B cell (primary cell): ENCODE data around the gene KLK2. TPM values are rescaled to one million over a fixed set of nuclear protein-coding genes. Genes with fewer than 3 reads are reported as not detected.
A peak's percentile ranks its signal among the peaks of the same experiment; 100 is the strongest.

ENCODE experiments used
- ATAC-seq: fragments of 200-7000 bp; cut with Tn5 transposase; one replicate; pipeline ENCODE4 v1.10.0; 2021; ENCODE audit warnings: low read depth, mild to moderate bottlenecking, moderate number of reproducible peaks, moderate library complexity
- CTCF ChIA-PET: fragments of 350-600 bp; sonication (Branson Sonifier 250); formaldehyde crosslinking; loops from one replicate; lab custom pipeline; 2021; ENCODE audit warnings: antibody characterized with exemption, inconsistent platforms; lab: Charles Lee
- POLR2A ChIA-PET: fragments of 350-600 bp; sonication (Branson Sonifier 250); formaldehyde crosslinking; loops from one replicate; lab custom pipeline; 2021; ENCODE audit warnings: antibody characterized with exemption; lab: Charles Lee
- DNase-seq: peaks from one replicate; pipeline ENCODE4 v3.0.0; 2013
- H2AFZ ChIP-seq: 2 replicates; pipeline ENCODE4 v1.6.1; 2012; ENCODE audit warnings: mild to moderate bottlenecking, low read depth, low read length; ENCODE audit not compliant: insufficient read depth, poor library complexity, severe bottlenecking
- H3K27ac ChIP-seq, 2 donors: 1 replicate in 1 of 2; 2 replicates in 1 of 2; pipeline ENCODE4 v1.5.1; 2012 to 2013; ENCODE audit warnings: low read length in 2 of 2, mild to moderate bottlenecking in 2 of 2, moderate library complexity in 1 of 2
- H3K27me3 ChIP-seq, 4 experiments: fragments of 200-600 bp in 1 of 4; sonication (generic) in 1 of 4; replicated peaks in 1 of 4; 1 replicate in 2 of 4; 2 replicates in 2 of 4; pipeline versions ENCODE4 v1.6.1 to v1.7.0; 2013 to 2016; ENCODE audit warnings: low read length in 3 of 4, mild to moderate bottlenecking in 2 of 4, mixed read lengths in 1 of 4, moderate library complexity in 1 of 4; ENCODE audit not compliant: insufficient read depth in 4 of 4, control insufficient read depth in 3 of 4; ENCODE audit errors: control extremely low read depth in 1 of 4
- H3K36me3 ChIP-seq, 2 experiments: replicated peaks in 1 of 2; 1 replicate in 1 of 2; 2 replicates in 1 of 2; pipeline versions ENCODE4 v1.6.1 to v1.7.1; 2013; ENCODE audit warnings: low read length in 1 of 2; ENCODE audit not compliant: insufficient read depth in 2 of 2, control insufficient read depth in 1 of 2; ENCODE audit errors: control extremely low read depth in 1 of 2, extremely low read depth in 1 of 2
- H3K4me1 ChIP-seq, 2 donors: fragments of 200-600 bp in 1 of 2; sonication (generic) in 1 of 2; 1 replicate in 1 of 2; 2 replicates in 1 of 2; pipeline versions ENCODE4 v1.5.1 to v1.6.1; 2013 to 2017; ENCODE audit warnings: low read length in 2 of 2; ENCODE audit not compliant: control insufficient read depth in 2 of 2, insufficient read depth in 2 of 2
- H3K4me2 ChIP-seq: replicated peaks from 2 replicates; pipeline ENCODE3; 2012; ENCODE audit warnings: mild to moderate bottlenecking, low read depth, low read length; ENCODE audit not compliant: poor library complexity, severe bottlenecking
- H3K4me3 ChIP-seq, 5 experiments: fragments of 200-600 bp in 1 of 5; sonication (generic) in 1 of 5; 1 replicate in 3 of 5; 2 replicates in 2 of 5; pipeline versions ENCODE4 v1.5.1 to v1.7.0; 2011 to 2016; ENCODE audit warnings: low read length in 4 of 5, mild to moderate bottlenecking in 4 of 5, low read depth in 2 of 5, control low read depth in 1 of 5, moderate library complexity in 1 of 5; ENCODE audit not compliant: insufficient read depth in 1 of 5; ENCODE audit errors: control extremely low read depth in 1 of 5, extremely low read depth in 1 of 5
- H3K79me2 ChIP-seq: fragments of 200-600 bp; sonication (generic); one replicate; pipeline ENCODE4 v1.6.0; 2016; ENCODE audit warnings: low read length; ENCODE audit not compliant: control insufficient read depth, insufficient read depth
- H3K9ac ChIP-seq: fragments of 200-600 bp; sonication (generic); 2 replicates; pipeline ENCODE4 v1.6.1; 2017; ENCODE audit warnings: mild to moderate bottlenecking, low read length, moderate library complexity
- H3K9me3 ChIP-seq, 3 donors: one replicate each; pipeline versions ENCODE4 v1.6.1 to v1.7.1; 2013; ENCODE audit warnings: low read length in 2 of 3; ENCODE audit not compliant: control insufficient read depth in 2 of 3, insufficient read depth in 1 of 3; ENCODE audit errors: control extremely low read depth in 1 of 3
- H4K20me1 ChIP-seq: 2 replicates; pipeline ENCODE4 v1.6.0; 2012; ENCODE audit warnings: mild to moderate bottlenecking, low read length; ENCODE audit not compliant: insufficient read depth, control insufficient read depth, poor library complexity, severe bottlenecking
- H3K27ac Mint-ChIP-seq: one replicate; pipeline ENCODE4 v1.8.0; 2021; ENCODE audit warnings: mixed read lengths
- H3K27me3 Mint-ChIP-seq: one replicate; pipeline ENCODE4 v1.8.0; 2021; ENCODE audit warnings: mixed read lengths
- H3K4me1 Mint-ChIP-seq: one replicate; pipeline ENCODE4 v1.8.0; 2021; ENCODE audit warnings: mixed read lengths
- H3K4me3 Mint-ChIP-seq: one replicate; pipeline ENCODE4 v1.8.0; 2021; ENCODE audit warnings: mixed read lengths
- H3K9me3 Mint-ChIP-seq: one replicate; pipeline ENCODE4 v1.8.0; 2022; ENCODE audit warnings: mixed read lengths; ENCODE audit not compliant: insufficient read depth
- EZH2 ChIP-seq: IDR thresholded peaks from 2 replicates; pipeline ENCODE4 v1.6.1; 2012; ENCODE audit warnings: borderline replicate concordance, low read depth, mild to moderate bottlenecking, moderate library complexity, low read length; ENCODE audit not compliant: insufficient read depth, poor library complexity, severe bottlenecking
- WGBS: methylation state at CpG from one replicate; pipeline ENCODE4 v1.1.5; 2013; ENCODE audit warnings: missing lambda C conversion rate; ENCODE audit not compliant: insufficient coverage; 5-methylcytosine and 5-hydroxymethylcytosine counted together
- intact Hi-C: fragments of 100-400 bp; cut with micrococcal nuclease; formaldehyde crosslinking; loops from one replicate; pipeline ENCODE4 v1.10.0; 2022
- polyA plus RNA-seq: library from polyadenylated mRNA; depleted of rRNA; stranded (reverse); fragments of >200 nt; gene quantifications from 2 replicates; pipeline ENCODE4 v1.2.3, GENCODE V29; 2012
- total RNA-seq, 2 donors: library from RNA; stranded (reverse); fragments of 120-200 nt in 1 of 2; gene quantifications; 1 replicate in 1 of 2; 2 replicates in 1 of 2; pipeline versions ENCODE4 v1.2.3 to v1.2.4, GENCODE V29; 2013 to 2022
- TF ChIP-seq, protein P1 (sequence below): fragments of 200-600 bp; IDR thresholded peaks from one replicate; pipeline ENCODE4 v1.8.0; 2022; ENCODE audit warnings: antibody characterized with exemption, mild to moderate bottlenecking

Gene KLK2
- total and polyA plus RNA-seq, 2 donors (not counting 1 experiment from before 2014, with no cell fraction given) = 0.60 to 1.7 TPM

DNA sequence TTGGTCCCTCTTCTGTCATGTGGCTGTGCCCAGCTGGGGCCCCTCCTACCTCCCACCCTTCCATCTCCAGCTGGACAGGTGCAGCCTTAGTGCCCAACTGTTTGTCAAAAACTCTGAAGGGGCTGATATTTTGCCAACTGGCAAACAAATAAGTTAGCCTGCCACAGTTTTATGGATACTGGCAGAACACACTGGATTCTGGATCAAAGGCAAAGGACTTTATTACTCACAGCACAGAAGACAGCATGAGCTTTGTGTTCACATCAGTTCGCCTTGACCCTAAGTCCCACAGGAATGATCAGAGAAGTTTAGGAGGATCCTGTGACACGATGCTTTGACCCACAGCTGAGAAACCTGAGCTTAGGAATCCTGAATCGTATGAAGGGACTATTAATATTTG lies 16.4 kb downstream of the KLK2 start:
- DNase-seq (no peak), ATAC-seq (no peak)
- H2AFZ ChIP-seq = no peak overlapping the region
- no peak overlapping the region for H3K4me2 ChIP-seq
- no peak overlapping the region for H3K27ac ChIP-seq
- H3K9me3 ChIP-seq = peaks cover 0 to 7% (median 6%) of the 10 kb centered on the region in 3 donors
- peaks cover 17 to 25% of the 10 kb centered on the region in 2 donors for H3K4me1 ChIP-seq
- intact Hi-C loops = no loop called here
- H3K9ac ChIP-seq = no peak overlapping the region
- Mint-ChIP-seq H3K4me1 (peaks cover 36% of the 10 kb centered on the region), H3K27me3 (peaks cover 11% of the 10 kb centered on the region), H3K4me3 (no peak overlapping the region), H3K9me3 (no peaks in the 10 kb centered on the region), H3K27ac (no peak overlapping the region)
- H3K4me3 ChIP-seq = no peak overlapping the region
- 65% methylated on average over 3 of the region's 3 CpGs for WGBS
- no peaks in the 10 kb centered on the region for H4K20me1 ChIP-seq
- no peaks in the 10 kb centered on the region for H3K79me2 ChIP-seq
- peaks cover 0 to 3% (median 0%) of the 10 kb centered on the region in 4 experiments for H3K27me3 ChIP-seq
- ChIA-PET CTCF (interaction anchor here (1.0 kb wide), 1 partner anchor 53 kb away, joined by 3 read pairs; no protein-coding TSS in a partner anchor), POLR2A (no interaction called here)
- no peaks in the 10 kb centered on the region for H3K36me3 ChIP-seq
- no peak for TF ChIP-seq EZH2
- TF ChIP-seq, protein P1, sequence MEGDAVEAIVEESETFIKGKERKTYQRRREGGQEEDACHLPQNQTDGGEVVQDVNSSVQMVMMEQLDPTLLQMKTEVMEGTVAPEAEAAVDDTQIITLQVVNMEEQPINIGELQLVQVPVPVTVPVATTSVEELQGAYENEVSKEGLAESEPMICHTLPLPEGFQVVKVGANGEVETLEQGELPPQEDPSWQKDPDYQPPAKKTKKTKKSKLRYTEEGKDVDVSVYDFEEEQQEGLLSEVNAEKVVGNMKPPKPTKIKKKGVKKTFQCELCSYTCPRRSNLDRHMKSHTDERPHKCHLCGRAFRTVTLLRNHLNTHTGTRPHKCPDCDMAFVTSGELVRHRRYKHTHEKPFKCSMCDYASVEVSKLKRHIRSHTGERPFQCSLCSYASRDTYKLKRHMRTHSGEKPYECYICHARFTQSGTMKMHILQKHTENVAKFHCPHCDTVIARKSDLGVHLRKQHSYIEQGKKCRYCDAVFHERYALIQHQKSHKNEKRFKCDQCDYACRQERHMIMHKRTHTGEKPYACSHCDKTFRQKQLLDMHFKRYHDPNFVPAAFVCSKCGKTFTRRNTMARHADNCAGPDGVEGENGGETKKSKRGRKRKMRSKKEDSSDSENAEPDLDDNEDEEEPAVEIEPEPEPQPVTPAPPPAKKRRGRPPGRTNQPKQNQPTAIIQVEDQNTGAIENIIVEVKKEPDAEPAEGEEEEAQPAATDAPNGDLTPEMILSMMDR = no peak

DNA sequence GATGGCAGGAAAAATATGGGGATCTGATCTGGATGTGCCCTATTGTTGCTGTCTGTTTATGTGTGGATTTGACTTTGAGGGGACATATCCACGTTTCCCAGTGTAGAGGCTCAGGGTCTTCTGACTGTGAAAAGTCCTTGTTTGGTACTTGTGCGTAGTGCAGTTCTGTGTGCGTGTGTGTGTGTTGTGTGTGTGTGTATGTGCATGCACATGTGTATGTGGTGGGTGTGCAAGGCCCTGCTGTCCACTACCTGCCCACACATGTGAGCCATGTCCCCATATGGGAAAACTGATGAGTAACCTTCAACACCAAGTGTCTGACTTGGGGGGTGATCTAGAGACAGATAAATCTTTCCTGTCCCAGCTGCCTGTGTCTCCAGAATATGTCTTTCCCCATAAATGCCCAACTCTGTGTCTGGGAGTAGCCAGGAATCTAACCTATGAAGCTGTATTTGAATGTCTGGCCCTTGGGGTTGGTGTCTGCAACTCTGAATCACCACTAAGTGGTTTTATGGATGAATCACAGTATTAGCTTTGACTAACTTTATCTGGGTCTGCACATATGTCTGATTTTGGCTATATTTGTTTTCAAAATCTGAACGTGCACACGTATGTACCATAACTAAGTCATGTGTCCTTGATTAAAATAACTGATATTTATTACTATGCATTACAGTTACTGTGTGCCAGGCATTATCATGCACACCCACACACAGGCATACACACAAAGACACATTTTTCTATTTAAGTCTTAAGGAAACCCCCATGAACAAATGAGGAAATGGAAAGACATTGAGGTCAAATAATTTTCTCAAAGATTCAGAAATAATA lies 17.4 kb downstream of the KLK2 start:
- Mint-ChIP-seq H3K4me3 (peak overlapping the region; percentile 40), H3K27me3 (peaks cover 10% of the 10 kb centered on the region), H3K4me1 (peaks cover 41% of the 10 kb centered on the region), H3K9me3 (no peaks in the 10 kb centered on the region), H3K27ac (peak overlapping the region; percentile 78)
- Histone ChIP-seq H3K4me3 (no peak overlapping the region), H3K9ac (no peak overlapping the region), H3K4me2 (peak overlapping the region; percentile 5), H2AFZ (no peak overlapping the region), H3K4me1 (peaks cover 17 to 25% of the 10 kb centered on the region in 2 donors), H3K27me3 (peaks cover 0 to 3% (median 0%) of the 10 kb centered on the region in 4 experiments), H3K27ac (peak overlapping the region; percentile 35 to 59), H3K79me2 (no peaks in the 10 kb centered on the region), H3K36me3 (no peaks in the 10 kb centered on the region), H3K9me3 (peaks cover 0 to 17% (median 12%) of the 10 kb centered on the region in 3 donors), H4K20me1 (no peaks in the 10 kb centered on the region)
- DNase-seq (peak; percentile 54), ATAC-seq (peak; percentile 62)
- 74% methylated on average over 3 of the region's 5 CpGs for WGBS
- intact Hi-C loops = no loop called here
- ChIA-PET CTCF (no interaction called here), POLR2A (interaction anchor here (0.6 kb wide), 2 partner anchors 274 to 999 kb away, joined by 3 read pairs; no protein-coding TSS in a partner anchor)
- TF ChIP-seq, protein P1 = no peak
- TF ChIP-seq EZH2 = no peak
